Left lobe of liver (tissue), 2 donors: ENCODE measurements around the gene NLRP6. TPM values are rescaled to one million over a fixed set of nuclear protein-coding genes. Genes with fewer than 3 reads are reported as not detected.
"Not testable (repeated sequence)": the region's sequence is repeated elsewhere in the genome, so short reads cannot be mapped to it uniquely, and the experiment has no call there.

ENCODE experiments used
- ATAC-seq: fragments of 200-7000 bp; cut with Tn5 transposase; one replicate; pipeline ENCODE4 v1.9.1; 2020; ENCODE audit warnings: mild to moderate bottlenecking, moderate library complexity
- DNase-seq: peaks from one replicate; pipeline ENCODE4 v3.0.0-alpha.2; 2020; ENCODE audit warnings: low spot score
- total RNA-seq: library from RNA; stranded (reverse); gene quantifications from one replicate; pipeline ENCODE4 v1.2.1, GENCODE V29; 2021
- donor health status: DM: no; HTN: no; CAD: no; lungs with moderate emphysema.
- donor health status: DM: no; HTN: yes; CAD: no.

The NLRP6 gene
- total RNA-seq, 1 donor from 2014 or later, result 1.9 TPM

DNA sequence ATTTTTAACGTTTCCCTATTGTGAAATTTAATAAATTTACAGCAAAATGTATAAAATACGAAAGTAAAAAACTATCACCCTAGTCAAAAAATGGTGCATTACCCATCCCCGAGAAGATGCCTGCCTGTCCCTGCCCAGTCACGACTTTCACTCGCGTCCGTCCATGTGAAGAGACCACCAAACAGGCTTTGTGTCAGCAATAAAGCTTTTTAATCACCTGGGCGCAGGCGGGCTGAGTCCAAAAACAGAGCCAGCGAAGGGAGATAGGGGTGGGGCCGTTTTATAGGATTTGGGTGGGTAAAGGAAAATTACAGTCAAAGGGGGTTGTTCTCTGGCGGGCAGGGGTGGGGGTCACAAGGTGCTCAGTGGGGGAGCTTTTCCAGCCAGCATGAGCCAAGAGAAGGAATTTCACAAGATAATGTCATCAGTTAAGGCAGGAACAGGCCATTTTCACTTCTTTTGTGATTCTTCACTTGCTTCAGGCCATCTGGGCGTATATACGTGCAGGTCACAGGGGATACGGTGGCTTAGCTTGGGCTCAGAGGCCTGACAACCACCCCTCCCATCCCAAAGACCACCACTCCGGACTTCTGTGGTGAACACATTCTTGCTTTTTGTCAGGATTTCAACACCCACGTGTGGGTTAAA is 55.5 kb downstream of the NLRP6 start:
- ATAC-seq, DNase-seq: not testable (repeated sequence)

DNA sequence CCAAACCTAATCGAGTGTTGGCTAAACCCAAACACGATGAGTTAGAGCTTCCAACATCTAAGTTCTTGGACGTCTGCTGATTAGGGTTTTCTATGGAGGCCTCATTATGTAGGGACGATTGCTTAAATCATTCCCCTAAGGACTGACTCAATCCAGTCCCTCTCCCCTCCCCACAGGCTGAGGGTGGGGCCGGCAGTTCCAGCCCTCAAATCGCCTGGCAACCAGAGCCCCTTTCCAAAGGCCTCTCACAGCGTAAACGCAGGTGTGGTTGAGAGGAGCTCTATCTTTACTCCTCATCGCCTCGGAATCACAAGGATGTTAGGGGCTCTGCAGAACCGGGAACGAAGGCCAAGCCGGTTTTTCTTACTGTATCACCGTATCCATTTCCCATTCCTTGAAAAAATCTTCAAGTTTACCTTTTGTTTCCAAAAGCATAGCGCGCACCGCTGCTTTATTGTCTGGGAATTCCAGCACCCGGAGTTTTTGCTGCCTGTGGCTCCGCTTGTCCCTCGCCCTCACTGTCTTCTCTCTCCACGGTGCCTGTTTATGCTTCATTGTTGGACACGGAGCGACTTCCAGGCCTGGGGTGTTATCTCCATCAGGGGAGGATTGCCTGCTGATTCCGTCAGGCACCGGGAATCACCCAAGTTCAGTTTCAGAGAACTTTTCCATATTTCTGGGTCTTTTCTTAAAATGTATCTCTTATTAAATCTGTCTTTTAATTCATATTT is 56.2 kb downstream of the NLRP6 start:
- ATAC-seq, result no peak

More for the DNA sequence above, 56.2 kb downstream of the NLRP6 start:
- DNase-seq, result no peak

Other genes starting within 250 kb of the NLRP6 start
- gene SCGB1C1, start 85.3 kb upstream of the NLRP6 start, total RNA-seq, result not detected
- 33.6 TPM for gene BET1L, start 71.0 kb upstream of the NLRP6 start, total RNA-seq
- gene RIC8A, start 70.7 kb upstream of the NLRP6 start, total RNA-seq, result 31.4 TPM
- 21.4 TPM for gene SIRT3, start 42.1 kb upstream of the NLRP6 start, total RNA-seq
- 49.5 TPM for gene PSMD13, start 41.4 kb upstream of the NLRP6 start, total RNA-seq
- 37.0 TPM for gene PGGHG, start 10.7 kb downstream of the NLRP6 start, total RNA-seq
- not detected for gene IFITM5, start 21.1 kb downstream of the NLRP6 start, total RNA-seq
- gene IFITM2, start 29.4 kb downstream of the NLRP6 start, total RNA-seq, result 354 TPM
- gene IFITM1, start 35.6 kb downstream of the NLRP6 start, total RNA-seq, result 29.2 TPM
- 488 TPM for gene IFITM3, start 42.5 kb downstream of the NLRP6 start, total RNA-seq
- gene B4GALNT4, start 91.1 kb downstream of the NLRP6 start, total RNA-seq, result 0.28 TPM
- 1.2 TPM for gene PKP3, start 115.8 kb downstream of the NLRP6 start, total RNA-seq
- 96.2 TPM for gene SIGIRR, start 136.6 kb downstream of the NLRP6 start, total RNA-seq
- gene ANO9, start 163.6 kb downstream of the NLRP6 start, total RNA-seq, result 0.83 TPM
- gene PTDSS2, start 171.9 kb downstream of the NLRP6 start, total RNA-seq, result 10.2 TPM
- gene RNH1, start 228.8 kb downstream of the NLRP6 start, total RNA-seq, result 85.4 TPM